HCT116 (cell line): Measurements from ENCODE around the gene ABHD10. TPM values are rescaled to one million over a fixed set of nuclear protein-coding genes. Genes with fewer than 3 reads are reported as not detected.

Experiments used
- ATAC-seq: fragments of 200-7000 bp; cut with Tn5 transposase; 2 replicates; pipeline ENCODE4 v1.9.1; 2020; ENCODE audit warnings: mild to moderate bottlenecking, moderate library complexity
- BruUV-seq: library from RNA; stranded (reverse); fragments of 400-500 nt; replicated peaks from 2 replicates; lab custom pipeline; 2021; lab: Mats Ljungman, UMichigan
- CTCF ChIA-PET: fragments of 300-600 bp; sonication (Branson Sonifier 250); formaldehyde crosslinking; loops from one replicate; lab custom pipeline; 2021; ENCODE audit warnings: antibody characterized with exemption; lab: Charles Lee
- POLR2A ChIA-PET: fragments of 300-600, 350-600 bp; sonication (Branson Sonifier 250); formaldehyde crosslinking; loops from one replicate; lab custom pipeline; 2021; ENCODE audit warnings: antibody characterized with exemption; lab: Charles Lee
- RAD21 ChIA-PET, 2 experiments: fragments of 300-600 bp; sonication (Branson Sonifier 250); formaldehyde crosslinking; loops; one replicate each; lab custom pipeline; 2023; ENCODE audit warnings: low total read pairs in 2 of 2; ENCODE audit not compliant: uncharacterized antibody in 2 of 2, unreplicated experiment in 2 of 2, low non-redundant PET in 1 of 2; lab: Charles Lee
- DNase-seq: peaks from one replicate; pipeline ENCODE4 v3.0.0-alpha.2; 2010; ENCODE audit warnings: low read depth, low spot score
- H2AFZ ChIP-seq: fragments of 200-600 bp; shearing (Covaris generic), sonication (generic); 2 replicates; pipeline ENCODE4 v1.6.1; 2017; ENCODE audit warnings: low read depth, mixed run types, mixed read lengths, antibody characterized with exemption, low read length; ENCODE audit not compliant: poor library complexity, severe bottlenecking
- H3K27ac ChIP-seq: 2 replicates; pipeline ENCODE4 v1.5.1; 2012; ENCODE audit warnings: low read depth, low read length
- H3K27me3 ChIP-seq: fragments of 200-600 bp; sonication (generic); 2 replicates; pipeline ENCODE4 v1.6.1; 2016; ENCODE audit warnings: mixed run types, low read length, mixed read lengths; ENCODE audit not compliant: insufficient read depth
- H3K36me3 ChIP-seq, 2 experiments: fragments of 200-500 bp in 1 of 2; fragments of 200-600 bp in 1 of 2; sonication (Bioruptor generic) in 1 of 2; sonication (generic) in 1 of 2; 2 replicates each; pipeline versions ENCODE4 v1.5.1 to v1.6.1; 2014 to 2016; ENCODE audit warnings: low read length in 2 of 2, inconsistent platforms in 1 of 2, mixed read lengths in 1 of 2, mixed run types in 1 of 2; ENCODE audit not compliant: insufficient read depth in 2 of 2, control insufficient read depth in 1 of 2
- H3K4me1 ChIP-seq, 2 experiments: fragments of 200-600 bp in 1 of 2; sonication (generic) in 1 of 2; 2 replicates each; pipeline versions ENCODE4 v1.5.1 to v1.6.1; 2012 to 2017; ENCODE audit warnings: low read length in 2 of 2, inconsistent platforms in 1 of 2, mild to moderate bottlenecking in 1 of 2, mixed read lengths in 1 of 2, mixed run types in 1 of 2, moderate library complexity in 1 of 2; ENCODE audit not compliant: insufficient read depth in 2 of 2, control insufficient read depth in 1 of 2
- H3K4me2 ChIP-seq: fragments of 200-600 bp; sonication (generic); 2 replicates; pipeline ENCODE4 v1.6.1; 2017; ENCODE audit warnings: mixed run types, low read length, mixed read lengths
- H3K4me3 ChIP-seq, 2 experiments: fragments of 200-600 bp in 1 of 2; sonication (generic) in 1 of 2; replicated peaks in 1 of 2; 2 replicates each; pipeline ENCODE4 v1.5.1; 2011 to 2016; ENCODE audit warnings: low read length in 2 of 2, control low read depth in 1 of 2, low read depth in 1 of 2, mild to moderate bottlenecking in 1 of 2, mixed read lengths in 1 of 2, mixed run types in 1 of 2
- H3K79me2 ChIP-seq: fragments of 200-600 bp; sonication (generic); 2 replicates; pipeline ENCODE4 v1.6.1; 2017; ENCODE audit warnings: mild to moderate bottlenecking, mixed run types, low read length, moderate library complexity, mixed read lengths; ENCODE audit not compliant: insufficient read depth
- H3K9ac ChIP-seq: fragments of 200-600 bp; sonication (generic); 2 replicates; pipeline ENCODE4 v1.6.1; 2016; ENCODE audit warnings: low read length, mixed read lengths
- H3K9me2 ChIP-seq: fragments of 200-600 bp; sonication (generic), shearing (Covaris generic); 2 replicates; pipeline ENCODE4 v1.6.1; 2017; ENCODE audit warnings: mixed run types, mild to moderate bottlenecking, moderate library complexity; ENCODE audit not compliant: insufficient read depth
- H3K9me3 ChIP-seq, 2 experiments: fragments of 200-500 bp in 1 of 2; fragments of 200-600 bp in 1 of 2; sonication (Bioruptor generic) in 1 of 2; sonication (generic) in 1 of 2; 2 replicates each; pipeline ENCODE4 v1.6.1; 2014 to 2017; ENCODE audit warnings: low read length in 2 of 2, mixed read lengths in 2 of 2, inconsistent platforms in 1 of 2, low read depth in 1 of 2, mild to moderate bottlenecking in 1 of 2, mixed run types in 1 of 2, moderate library complexity in 1 of 2; ENCODE audit not compliant: control insufficient read depth in 1 of 2, insufficient read depth in 1 of 2
- H4K20me1 ChIP-seq: fragments of 200-600 bp; sonication (generic), shearing (Covaris generic); 2 replicates; pipeline ENCODE4 v1.6.1; 2017; ENCODE audit warnings: mixed run types, mild to moderate bottlenecking, moderate library complexity; ENCODE audit not compliant: insufficient read depth
- ATF3 ChIP-seq: IDR thresholded peaks from 2 replicates; pipeline ENCODE4 v1.6.1; 2012
- CTCF ChIP-seq, 3 experiments: fragments of 200-600 bp in 1 of 3; sonication (generic) in 1 of 3; IDR thresholded peaks in 2 of 3; conservative IDR thresholded peaks in 1 of 3; 2 replicates each; pipeline ENCODE4 v1.5.1; 2012 to 2017; ENCODE audit warnings: low read depth in 2 of 3, low read length in 2 of 3, antibody characterized with exemption in 1 of 3, borderline replicate concordance in 1 of 3, control low read depth in 1 of 3, mild to moderate bottlenecking in 1 of 3, mixed read lengths in 1 of 3, mixed run types in 1 of 3, moderate library complexity in 1 of 3; ENCODE audit not compliant: insufficient read depth in 1 of 3
- EGR1 ChIP-seq: IDR thresholded peaks from 2 replicates; pipeline ENCODE4 v1.6.1; 2012; ENCODE audit warnings: low read depth
- ELF1 ChIP-seq: IDR thresholded peaks from 2 replicates; pipeline ENCODE4 v1.6.1; 2012; ENCODE audit warnings: low read depth, borderline replicate concordance
- EZH2 ChIP-seq: fragments of 200-600 bp; sonication (generic); IDR thresholded peaks from 2 replicates; pipeline ENCODE4 v1.6.1; 2017; ENCODE audit warnings: antibody characterized with exemption, mixed run types
- FOSL1 ChIP-seq: IDR thresholded peaks from 2 replicates; pipeline ENCODE4 v1.6.1; 2012; ENCODE audit warnings: low read depth
- JUND ChIP-seq: IDR thresholded peaks from 2 replicates; pipeline ENCODE4 v1.6.1; 2012
- MAX ChIP-seq: IDR thresholded peaks from 2 replicates; pipeline ENCODE4 v1.6.1; 2012
- REST ChIP-seq: IDR thresholded peaks from 2 replicates; pipeline ENCODE4 v1.6.1; 2012; ENCODE audit warnings: low read depth
- SP1 ChIP-seq: IDR thresholded peaks from 2 replicates; pipeline ENCODE4 v1.6.1; 2012; ENCODE audit warnings: low read depth
- SRF ChIP-seq: IDR thresholded peaks from 2 replicates; pipeline ENCODE4 v1.6.1; 2012; ENCODE audit warnings: low read depth
- TCF7L2 ChIP-seq: IDR thresholded peaks from 2 replicates; pipeline ENCODE4 v1.7.0; 2011; ENCODE audit warnings: borderline replicate concordance, inconsistent platforms; ENCODE audit not compliant: insufficient read depth, insufficient read length; ENCODE audit errors: extremely low read depth
- YY1 ChIP-seq: IDR thresholded peaks from 2 replicates; pipeline ENCODE4 v1.6.1; 2011; ENCODE audit warnings: low read length, low read depth, moderate library complexity, mild to moderate bottlenecking; ENCODE audit not compliant: insufficient replicate concordance; ENCODE audit errors: extremely low read depth
- intact Hi-C: fragments of 100-400 bp; cut with micrococcal nuclease; formaldehyde crosslinking; loops from 2 replicates; pipeline ENCODE4 v1.10.0; 2022
- total RNA-seq: library from RNA; stranded (reverse); gene quantifications from one replicate; pipeline ENCODE4 v1.2.1, GENCODE V29; 2021; ENCODE audit not compliant: unreplicated experiment

Gene ABHD10
- total RNA-seq, 1 experiment from 2014 or later = 295 TPM

- POLR2A ChIA-PET = interaction anchor here (1.4 to 1.8 kb wide), 2 partner anchors 11 to 12 kb away, joined by 3 to 10 read pairs; no protein-coding TSS in a partner anchor
Measured at GRCh38 chr3:111947231-111947630, 31.6 kb upstream of the ABHD10 start.

More at GRCh38 chr3:111947231-111947630, 31.6 kb upstream of the ABHD10 start:
- Histone ChIP-seq H3K36me3 (peaks cover 10 to 43% of the 10 kb centered on the region in 2 experiments), H3K27me3 (no peaks in the 10 kb centered on the region), H3K4me2 (peak overlapping the region; percentile 4; the same call in 1 of the 2 replicates), H2AFZ (no peak overlapping the region), H3K4me1 (peaks cover 26 to 44% of the 10 kb centered on the region in 2 experiments), H3K4me3 (no peak overlapping the region), H3K79me2 (no peaks in the 10 kb centered on the region), H3K9me2 (no peaks in the 10 kb centered on the region), H4K20me1 (no peaks in the 10 kb centered on the region), H3K9ac (0 out of 2 replicates have a peak overlapping the region, but pooled peaks have one; percentile 0), H3K9me3 (no peaks in the 10 kb centered on the region), H3K27ac (peak overlapping the region; percentile 75)
- no TSS peak for BruUV-seq
- DNase-seq (no peak), ATAC-seq (peak; percentile 52)
- ChIA-PET RAD21 (no interaction called here), CTCF (no interaction called here)
- intact Hi-C loops = no loop called here
- TF ChIP-seq EGR1 (no peak), EZH2 (no peak), CTCF (IDR thresholded peaks at IDR 0.05 in 2 of 3, conservative IDR thresholded peaks at IDR 0.05 in 1 of 3; ENCODE audit: borderline replicate concordance in 1 of 3, insufficient read depth in 1 of 3, low read depth in 2 of 3, low read length in 2 of 3) (no peak), JUND (peak; percentile 42), REST (no peak), MAX (peak; percentile 31; the same call in 1 of the 2 replicates), YY1 (no peak), ATF3 (no peak), ELF1 (no peak), FOSL1 (peak; percentile 28; the same call in 1 of the 2 replicates), TCF7L2 (peak; percentile 68), SRF (no peak), SP1 (peak; percentile 40; the same call in 1 of the 2 replicates)
